HG02970 (cell line): ENCODE data around the gene IAPP.
"Not testable (repeated sequence)": the region's sequence is repeated elsewhere in the genome, so short reads cannot be mapped to it uniquely, and the experiment has no call there.

Experiments
- ATAC-seq: cut with Tn5 transposase; IDR thresholded peaks from one replicate; pipeline ENCODE4 v1.9.1; 2021; ENCODE audit warnings: mild to moderate bottlenecking, moderate library complexity, moderate number of reproducible peaks; ENCODE audit not compliant: unreplicated experiment, low FRiP score

IAPP gene

GRCh38 chr12:21370845-21371449 is 1.8 kb upstream of the IAPP start:
- ATAC-seq, result no peak

- ATAC-seq, result no peak
Observed at GRCh38 chr12:21379218-21379617, 6.5 kb downstream of the IAPP start.

- not testable (repeated sequence) for ATAC-seq
Observed at GRCh38 chr12:21381320-21381719, 8.6 kb downstream of the IAPP start.

GRCh38 chr12:21384261-21384660 is 11.6 kb downstream of the IAPP start:
- no peak for ATAC-seq

GRCh38 chr12:21387174-21387573 is 14.5 kb downstream of the IAPP start:
- ATAC-seq, result no peak

GRCh38 chr12:21392384-21392783 is 19.7 kb downstream of the IAPP start:
- no peak for ATAC-seq

GRCh38 chr12:21394828-21395626 is 22.3 kb downstream of the IAPP start:
- not testable (repeated sequence) for ATAC-seq

- no peak for ATAC-seq
Observed at GRCh38 chr12:21413369-21414277, 40.9 kb downstream of the IAPP start.

GRCh38 chr12:21416511-21417121 is 43.9 kb downstream of the IAPP start:
- no peak for ATAC-seq

GRCh38 chr12:21418398-21418797 is 45.7 kb downstream of the IAPP start:
- not testable (repeated sequence) for ATAC-seq

GRCh38 chr12:21419009-21419699 is 46.5 kb downstream of the IAPP start:
- not testable (repeated sequence) for ATAC-seq

GRCh38 chr12:21428241-21428640 is 55.5 kb downstream of the IAPP start:
- no peak for ATAC-seq
